Small intestine (tissue), 7 donors: ENCODE results near the gene FADD. TPM values are rescaled to one million over a fixed set of nuclear protein-coding genes. Genes with fewer than 3 reads are reported as not detected.

ENCODE experiments used
- DNase-seq, 2 donors: peaks; one replicate each; pipeline versions ENCODE4 v3.0.0 to v3.0.0-alpha.2; 2013
- FAIRE-seq: peaks from 2 replicates; lab custom pipeline; 2012; peaks lifted over from hg19 to GRCh38; lab: Jason Lieb, UNC
- H3K27ac ChIP-seq, 3 donors: one replicate each; pipeline ENCODE4 v1.5.1; 2013; ENCODE audit warnings: low read length in 2 of 3, mild to moderate bottlenecking in 2 of 3, control low read depth in 1 of 3, inconsistent platforms in 1 of 3, low read depth in 1 of 3, moderate library complexity in 1 of 3
- H3K27me3 ChIP-seq, 3 donors: one replicate each; pipeline ENCODE4 v1.6.1; 2013; ENCODE audit warnings: low read length in 3 of 3, inconsistent platforms in 1 of 3; ENCODE audit not compliant: control insufficient read depth in 3 of 3, insufficient read depth in 3 of 3
- H3K36me3 ChIP-seq, 3 donors: one replicate each; pipeline ENCODE4 v1.6.1; 2013; ENCODE audit warnings: low read length in 3 of 3, inconsistent platforms in 1 of 3, low read depth in 1 of 3, mild to moderate bottlenecking in 1 of 3, moderate library complexity in 1 of 3; ENCODE audit not compliant: control insufficient read depth in 3 of 3, insufficient read depth in 2 of 3
- H3K4me1 ChIP-seq, 3 donors: one replicate each; pipeline ENCODE4 v1.6.1; 2013; ENCODE audit warnings: low read length in 2 of 3, inconsistent platforms in 1 of 3, low read depth in 1 of 3, mild to moderate bottlenecking in 1 of 3, moderate library complexity in 1 of 3; ENCODE audit not compliant: control insufficient read depth in 3 of 3, insufficient read depth in 2 of 3
- H3K4me3 ChIP-seq, 3 donors: one replicate each; pipeline ENCODE4 v1.5.1; 2013; ENCODE audit warnings: low read length in 3 of 3, control low read depth in 1 of 3, inconsistent platforms in 1 of 3, low read depth in 1 of 3, mild to moderate bottlenecking in 1 of 3, moderate library complexity in 1 of 3
- H3K9me3 ChIP-seq, 2 donors: one replicate each; pipeline ENCODE4 v1.6.1; 2013; ENCODE audit warnings: low read depth in 1 of 2, low read length in 1 of 2; ENCODE audit not compliant: control insufficient read depth in 2 of 2, insufficient read depth in 1 of 2
- WGBS, 3 donors: extraction: QIAGEN DNeasy Blood & Tissue Kit; methylation state at CpG; one replicate each; pipeline ENCODE4 v1.1.7; 2013; 5-methylcytosine and 5-hydroxymethylcytosine counted together
- polyA plus RNA-seq, 4 donors: library from polyadenylated mRNA; stranded (reverse) in 3 of 4; unstranded in 1 of 4; fragments of 200-250 nt in 3 of 4; fragments of 120-200 nt in 1 of 4; gene quantifications; one replicate each; pipeline versions ENCODE4 v1.2.1 to v1.2.3, GENCODE V29; 2013
- donor health status: healthy with polysubstance abuse.
- donor health status: control.
- donor health status: control.
- donor health status: Bipolar disorder and iron deficiency.
- donor health status: healthy.

Gene FADD
- polyA plus RNA-seq, 4 donors = 20.2 to 32.7 (median 30.0) TPM

DNA sequence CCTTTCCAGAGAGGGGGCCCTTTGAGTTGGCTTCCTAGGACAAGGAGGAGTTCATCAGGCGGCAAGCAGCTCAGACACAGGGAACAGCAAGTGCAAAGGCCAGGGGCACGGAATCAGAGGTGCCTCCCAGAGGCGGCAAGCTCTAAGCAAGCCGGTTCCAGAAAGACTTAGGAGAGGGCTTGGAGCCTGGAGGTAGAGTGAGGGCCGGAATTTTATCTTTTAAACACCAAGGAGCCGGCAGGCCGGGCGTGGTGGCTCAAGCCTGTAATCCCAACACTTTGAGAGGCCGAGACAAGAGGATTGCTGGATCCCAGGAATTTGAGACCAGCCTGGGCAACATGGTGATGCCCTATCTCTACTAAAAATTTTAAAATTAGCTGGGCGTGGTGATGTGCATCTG lies 26.6 kb downstream of the FADD start:
- H3K9me3 ChIP-seq = peaks cover 1 to 6% of the 10 kb centered on the region in 2 donors
- DNase-seq = peak in 1 of 2 donors; percentile 43
- no peak overlapping the region for H3K4me3 ChIP-seq
- H3K36me3 ChIP-seq = no peaks in the 10 kb centered on the region
- peaks cover 4 to 13% (median 4%) of the 10 kb centered on the region in 3 donors for H3K4me1 ChIP-seq
- no peak overlapping the region for H3K27ac ChIP-seq
- 53 to 70% (median 68%) methylated on average over 10 of the region's 10 CpGs for WGBS, 3 donors
- no peaks in the 10 kb centered on the region for H3K27me3 ChIP-seq
- FAIRE-seq = no peak

DNA sequence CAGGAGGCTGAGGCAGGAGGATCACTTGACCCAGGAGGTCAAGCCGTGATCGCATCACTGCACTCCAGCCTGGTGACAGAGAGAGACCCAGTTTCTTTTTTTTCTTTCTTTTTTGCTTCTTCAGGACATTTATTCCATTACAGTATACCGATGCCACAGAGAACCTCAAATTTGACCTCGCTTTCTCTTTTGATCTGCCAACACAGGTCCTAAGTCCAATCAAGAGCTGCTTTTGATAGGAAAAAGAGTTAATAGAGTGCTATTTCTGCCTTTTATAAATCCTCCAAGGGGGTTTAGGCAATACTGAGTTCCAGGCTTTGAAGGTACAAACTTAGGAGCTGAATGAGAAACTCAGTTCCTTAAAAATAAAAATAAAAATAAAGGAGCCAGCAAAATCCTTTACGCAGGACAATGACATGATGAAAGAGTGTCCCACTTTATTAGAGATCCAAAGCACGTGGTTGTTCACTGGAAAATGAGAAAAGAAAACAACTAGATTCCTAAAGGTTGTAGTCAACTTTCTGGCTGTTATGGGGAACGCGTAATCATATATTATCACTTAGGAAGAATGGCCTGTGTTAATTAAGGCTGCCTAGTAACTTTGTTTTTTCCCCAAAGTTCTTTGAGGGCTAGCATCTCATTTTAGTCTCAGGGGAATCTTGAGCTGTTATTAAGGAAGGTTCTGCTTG lies 27.2 kb downstream of the FADD start:
- WGBS, 3 donors = 41 to 74% (median 62%) methylated on average over 8 of the region's 8 CpGs
- no peak for FAIRE-seq

DNA sequence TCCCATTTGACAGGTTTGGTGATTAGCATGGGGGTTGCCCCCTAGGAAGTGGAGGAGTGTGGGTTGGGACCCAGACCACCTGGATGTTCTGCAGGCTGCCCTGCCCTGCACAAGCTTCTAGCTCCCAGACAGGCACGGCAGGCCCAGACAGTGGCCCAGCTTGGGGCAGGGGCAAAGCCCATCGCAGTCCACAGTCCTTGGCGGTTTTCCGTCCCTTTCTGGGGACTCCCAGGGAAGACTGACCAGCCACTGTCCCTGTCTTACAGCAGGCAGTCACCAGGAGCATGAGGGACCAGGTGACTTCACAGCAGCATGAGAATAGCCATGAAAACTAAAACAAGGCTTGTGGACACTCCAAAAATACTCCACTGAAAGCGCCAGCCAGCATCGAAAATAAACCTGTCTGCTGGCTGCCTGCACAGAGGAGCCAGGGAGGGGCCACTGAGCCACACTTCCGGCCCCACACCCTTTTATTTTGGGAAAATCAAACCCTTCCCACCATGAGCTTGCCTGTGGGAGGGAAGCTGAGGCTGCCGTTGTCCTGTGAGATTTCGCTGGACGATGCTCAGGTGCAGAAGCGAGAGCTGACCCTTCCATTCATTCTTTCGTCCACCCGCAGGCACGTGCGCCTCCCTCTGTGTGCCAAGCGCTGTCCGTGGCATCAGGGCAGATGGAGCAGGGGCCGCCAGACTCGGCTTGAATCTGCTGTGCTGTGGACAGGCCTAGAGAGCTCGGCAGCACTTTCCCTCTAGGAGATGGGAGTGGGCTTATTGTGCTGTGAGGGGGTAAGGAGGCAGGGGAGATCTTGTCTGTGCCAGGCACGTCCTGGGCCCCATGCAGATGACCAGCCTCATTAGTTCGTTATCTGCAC lies 28.0 kb downstream of the FADD start:
- Histone ChIP-seq H3K4me1 (peaks cover 4 to 5% (median 4%) of the 10 kb centered on the region in 3 donors), H3K36me3 (no peaks in the 10 kb centered on the region), H3K27me3 (no peaks in the 10 kb centered on the region), H3K27ac (no peak overlapping the region), H3K9me3 (peaks cover 1 to 3% of the 10 kb centered on the region in 2 donors), H3K4me3 (no peak overlapping the region)
- 83 to 91% (median 84%) methylated on average over 22 of the region's 22 CpGs for WGBS, 3 donors
- FAIRE-seq (no peak), DNase-seq (no peak)

More for the DNA sequence above, 27.2 kb downstream of the FADD start:
- Histone ChIP-seq H3K4me1 (peaks cover 4 to 13% (median 4%) of the 10 kb centered on the region in 3 donors), H3K9me3 (peaks cover 1 to 5% of the 10 kb centered on the region in 2 donors), H3K4me3 (no peak overlapping the region), H3K27ac (no peak overlapping the region), H3K27me3 (no peaks in the 10 kb centered on the region), H3K36me3 (no peaks in the 10 kb centered on the region)
- DNase-seq = peak in 1 of 2 donors; percentile 35

DNA sequence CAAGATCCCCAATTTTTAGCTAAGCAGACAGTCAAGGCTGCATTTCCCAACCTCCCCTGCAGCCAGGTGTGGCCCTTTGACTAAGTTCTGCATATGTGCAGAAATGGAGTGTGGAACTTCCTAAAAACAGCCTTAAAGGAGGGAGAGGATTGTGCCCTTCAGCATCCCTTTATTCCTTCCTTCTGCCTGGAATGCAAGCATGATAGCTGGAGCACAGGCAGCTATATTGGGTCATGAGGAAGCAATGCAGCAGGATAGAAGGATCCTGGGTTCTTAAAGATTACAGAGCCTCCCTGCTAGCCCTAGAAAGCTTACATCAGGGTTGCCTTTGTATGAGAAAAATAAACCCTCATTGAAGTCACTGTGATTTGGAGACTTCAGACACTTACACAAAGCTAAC lies 29.9 kb downstream of the FADD start:
- H3K4me3 ChIP-seq = no peak overlapping the region
- H3K27ac ChIP-seq = no peak overlapping the region
- peaks cover 1 to 3% of the 10 kb centered on the region in 2 donors for H3K9me3 ChIP-seq
- DNase-seq = no peak
- peaks cover 0 to 4% (median 0%) of the 10 kb centered on the region in 3 donors for H3K4me1 ChIP-seq
- no peak for FAIRE-seq
- H3K36me3 ChIP-seq = no peaks in the 10 kb centered on the region
- no peaks in the 10 kb centered on the region for H3K27me3 ChIP-seq

DNA sequence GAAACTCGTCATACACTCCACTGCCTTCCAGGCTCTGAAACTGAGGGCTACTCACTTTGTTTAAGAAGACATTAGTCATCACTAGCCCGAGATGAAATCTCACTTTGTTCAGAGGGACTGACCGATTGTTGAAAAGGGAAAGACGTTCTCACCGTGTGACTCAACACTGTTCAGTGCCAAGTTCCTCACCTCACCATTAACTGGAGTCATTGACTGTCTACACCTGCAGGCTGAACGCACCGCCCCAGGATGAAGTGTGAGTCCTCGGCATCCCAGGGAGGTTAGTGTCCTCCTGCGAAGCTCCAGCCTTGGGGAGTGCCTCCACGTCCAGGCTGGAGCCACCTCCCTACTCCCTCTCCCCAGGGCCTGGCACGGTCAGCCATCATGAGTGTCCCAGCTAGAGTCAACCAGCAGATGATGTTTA lies 30.4 kb downstream of the FADD start:
- Histone ChIP-seq H3K4me1 (peaks cover 0 to 4% (median 0%) of the 10 kb centered on the region in 3 donors), H3K27ac (no peak overlapping the region), H3K36me3 (no peaks in the 10 kb centered on the region), H3K9me3 (peaks cover 1 to 3% of the 10 kb centered on the region in 2 donors), H3K27me3 (no peaks in the 10 kb centered on the region), H3K4me3 (no peak overlapping the region)
- WGBS, 3 donors = 33 to 66% (median 40%) methylated on average over 11 of the region's 11 CpGs
- DNase-seq (peak in 1 of 2 donors; percentile 72), FAIRE-seq (no peak)

DNA sequence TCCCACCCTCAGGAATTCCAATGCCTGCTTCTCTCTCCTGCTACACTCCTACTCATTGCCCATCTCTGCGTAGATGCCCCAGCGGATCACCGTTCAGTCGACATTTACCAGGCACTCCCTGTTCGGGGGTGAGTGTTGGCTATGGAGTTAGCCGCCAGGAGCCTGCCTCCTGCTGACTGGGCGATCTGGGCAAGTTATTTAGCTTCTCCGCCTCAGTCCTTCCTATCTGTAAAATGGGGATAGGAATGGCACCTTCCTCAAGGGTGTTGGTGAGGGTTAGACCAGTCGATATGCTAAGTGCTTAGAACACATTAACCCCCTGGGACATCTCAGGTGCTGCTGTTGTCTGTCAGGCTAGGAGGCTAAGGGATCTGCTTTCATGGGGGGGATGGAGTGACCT lies 30.9 kb downstream of the FADD start:
- DNase-seq = no peak
- FAIRE-seq = no peak
- H3K9me3 ChIP-seq = peaks cover 1 to 3% of the 10 kb centered on the region in 2 donors
- H3K4me3 ChIP-seq = no peak overlapping the region
- H3K27me3 ChIP-seq = no peaks in the 10 kb centered on the region
- H3K27ac ChIP-seq = no peak overlapping the region
- WGBS, 3 donors = 92 to 97% (median 93%) methylated on average over 9 of the region's 9 CpGs
- peaks cover 0 to 4% (median 0%) of the 10 kb centered on the region in 3 donors for H3K4me1 ChIP-seq
- no peaks in the 10 kb centered on the region for H3K36me3 ChIP-seq

DNA sequence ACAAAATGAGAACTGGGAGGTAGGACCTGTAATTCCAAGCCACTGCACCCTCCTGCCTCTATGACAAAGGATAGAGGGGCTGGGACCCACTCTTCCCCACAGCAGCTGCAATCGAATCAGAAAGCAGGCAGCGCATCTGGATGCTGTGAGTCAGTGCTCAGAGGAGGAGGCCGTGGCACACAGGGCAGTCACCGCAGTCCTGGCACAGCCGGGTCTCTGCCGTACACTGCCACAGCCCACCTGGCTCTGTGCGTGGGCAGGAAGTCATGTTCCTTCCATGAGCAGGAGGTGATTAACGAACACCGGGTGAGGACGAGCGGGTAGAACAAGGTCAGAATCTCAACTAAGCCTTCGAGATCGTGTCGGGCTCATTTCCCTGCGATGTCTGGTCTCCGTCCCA lies 37.2 kb downstream of the FADD start:
- no peak for FAIRE-seq
- no peak for DNase-seq
- H3K4me1 ChIP-seq = peaks cover 0 to 4% (median 0%) of the 10 kb centered on the region in 3 donors

DNA sequence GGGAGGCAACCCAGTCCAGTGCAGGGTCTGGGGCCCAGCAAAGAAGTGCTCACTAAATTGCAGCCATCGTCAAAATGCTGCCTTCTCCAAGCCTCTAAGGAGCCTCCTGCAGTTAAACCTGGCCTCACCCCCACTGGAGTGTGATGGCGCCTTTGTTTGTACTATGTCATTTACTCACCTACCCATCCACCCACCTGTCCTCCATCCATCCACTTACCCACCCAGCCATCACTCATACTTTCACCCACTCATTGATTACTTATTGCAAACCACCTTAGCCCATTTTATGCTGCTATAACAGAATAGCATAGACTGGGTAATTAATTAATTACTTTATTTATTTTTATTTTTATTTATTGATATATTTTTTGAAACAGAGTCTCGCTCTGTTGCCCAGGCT lies 38.6 kb downstream of the FADD start:
- no peaks in the 10 kb centered on the region for H3K36me3 ChIP-seq
- H3K27ac ChIP-seq = no peak overlapping the region
- DNase-seq (no peak), FAIRE-seq (no peak)
- H3K4me3 ChIP-seq = no peak overlapping the region
- H3K27me3 ChIP-seq = peaks cover 0 to 8% (median 3%) of the 10 kb centered on the region in 3 donors
- H3K9me3 ChIP-seq = no peaks in the 10 kb centered on the region
- peaks cover 0 to 4% (median 0%) of the 10 kb centered on the region in 3 donors for H3K4me1 ChIP-seq
- 76 to 79% (median 77%) methylated on average over 3 of the region's 3 CpGs for WGBS, 3 donors

More for the DNA sequence above, 37.2 kb downstream of the FADD start:
- no peak overlapping the region for H3K4me3 ChIP-seq
- H3K9me3 ChIP-seq = no peaks in the 10 kb centered on the region
- H3K27me3 ChIP-seq = peaks cover 0 to 8% (median 3%) of the 10 kb centered on the region in 3 donors
- WGBS, 3 donors = 71 to 79% (median 76%) methylated on average over 15 to 16 of the region's 16 CpGs
- no peaks in the 10 kb centered on the region for H3K36me3 ChIP-seq
- no peak overlapping the region for H3K27ac ChIP-seq
